ENCODE measurements around the gene FXYD3. TPM values are rescaled to one million over a fixed set of nuclear protein-coding genes. Genes with fewer than 3 reads are reported as not detected.

FXYD3 gene
- total and polyA plus RNA-seq, 2 experiments from 2014 or later: 225 to 542 TPM

DNA sequence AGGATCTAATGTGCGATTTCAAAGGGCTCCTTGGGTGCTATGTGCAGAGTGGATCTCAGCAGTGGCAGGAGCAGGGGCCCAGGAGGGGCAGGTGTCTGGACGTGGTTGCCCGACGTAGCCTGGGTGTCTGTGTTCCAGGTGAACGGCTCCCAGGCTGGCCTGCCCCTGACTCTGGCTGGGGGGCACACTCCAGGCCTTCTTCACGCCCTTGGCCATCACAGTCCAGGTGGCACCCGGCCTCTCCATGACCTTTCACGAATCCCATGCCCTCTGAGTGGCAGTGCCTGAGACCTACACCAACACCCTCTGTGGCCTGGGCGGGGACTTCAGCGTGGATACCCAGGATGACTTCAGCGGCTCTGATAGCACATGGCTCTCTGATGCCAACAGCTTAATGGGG is 11.3 kb upstream of the FXYD3 start:
- Histone ChIP-seq H3K4me2 (no peak overlapping the region), H4K20me1 (ENCODE audit: insufficient read depth, poor library complexity, severe bottlenecking) (no peaks in the 10 kb centered on the region), H3K79me2 (no peaks in the 10 kb centered on the region), H3K4me3 (no peak overlapping the region), H3K36me3 (replicated peaks; ENCODE audit: insufficient read depth, low read depth) (no peaks in the 10 kb centered on the region), H3K27ac (no peak overlapping the region), H3K27me3 (no peaks in the 10 kb centered on the region), H2AFZ (no peak overlapping the region), H3K9me3 (ENCODE audit: low read depth) (no peaks in the 10 kb centered on the region), H3K9me2 (replicated peaks; ENCODE audit: insufficient read depth) (no peaks in the 10 kb centered on the region), H3K4me1 (ENCODE audit: insufficient read depth) (no peaks in the 10 kb centered on the region)
- TF ChIP-seq EZH2 (IDR thresholded peaks at IDR 0.05; ENCODE audit: borderline replicate concordance): no peak
- TF ChIP-seq EZH2phosphoT487 (IDR thresholded peaks at IDR 0.05; ENCODE audit: low read depth, severe bottlenecking, unreplicated experiment): no peak
- TF ChIP-seq, protein P1, sequence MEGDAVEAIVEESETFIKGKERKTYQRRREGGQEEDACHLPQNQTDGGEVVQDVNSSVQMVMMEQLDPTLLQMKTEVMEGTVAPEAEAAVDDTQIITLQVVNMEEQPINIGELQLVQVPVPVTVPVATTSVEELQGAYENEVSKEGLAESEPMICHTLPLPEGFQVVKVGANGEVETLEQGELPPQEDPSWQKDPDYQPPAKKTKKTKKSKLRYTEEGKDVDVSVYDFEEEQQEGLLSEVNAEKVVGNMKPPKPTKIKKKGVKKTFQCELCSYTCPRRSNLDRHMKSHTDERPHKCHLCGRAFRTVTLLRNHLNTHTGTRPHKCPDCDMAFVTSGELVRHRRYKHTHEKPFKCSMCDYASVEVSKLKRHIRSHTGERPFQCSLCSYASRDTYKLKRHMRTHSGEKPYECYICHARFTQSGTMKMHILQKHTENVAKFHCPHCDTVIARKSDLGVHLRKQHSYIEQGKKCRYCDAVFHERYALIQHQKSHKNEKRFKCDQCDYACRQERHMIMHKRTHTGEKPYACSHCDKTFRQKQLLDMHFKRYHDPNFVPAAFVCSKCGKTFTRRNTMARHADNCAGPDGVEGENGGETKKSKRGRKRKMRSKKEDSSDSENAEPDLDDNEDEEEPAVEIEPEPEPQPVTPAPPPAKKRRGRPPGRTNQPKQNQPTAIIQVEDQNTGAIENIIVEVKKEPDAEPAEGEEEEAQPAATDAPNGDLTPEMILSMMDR (IDR thresholded peaks at IDR 0.05; ENCODE audit: poor library complexity): no peak
- 97% methylated on average over 11 of the region's 11 CpGs for WGBS (ENCODE audit: low lambda C conversion rate, missing lambda C conversion rate)
- no peak for DNase-seq (ENCODE audit: low spot score)

GRCh38 chr19:35105047-35105410 is 10.6 kb upstream of the FXYD3 start:
- no peak overlapping the region for H3K27ac ChIP-seq
- no peak overlapping the region for H3K4me2 ChIP-seq
- DNase-seq (ENCODE audit: low spot score): no peak
- no peak overlapping the region for H3K4me3 ChIP-seq
- no peaks in the 10 kb centered on the region for H3K9me3 ChIP-seq (ENCODE audit: low read depth)
- H2AFZ ChIP-seq: no peak overlapping the region
- no peaks in the 10 kb centered on the region for H3K4me1 ChIP-seq (ENCODE audit: insufficient read depth)
- TF ChIP-seq, protein P1 (IDR thresholded peaks at IDR 0.05; ENCODE audit: poor library complexity): no peak
- TF ChIP-seq EZH2 (IDR thresholded peaks at IDR 0.05; ENCODE audit: borderline replicate concordance): no peak
- H3K27me3 ChIP-seq: no peaks in the 10 kb centered on the region
- H3K9me2 ChIP-seq (replicated peaks; ENCODE audit: insufficient read depth): no peaks in the 10 kb centered on the region
- WGBS (ENCODE audit: low lambda C conversion rate, missing lambda C conversion rate): over 99% methylated on average over 6 of the region's 6 CpGs
- H3K36me3 ChIP-seq (replicated peaks; ENCODE audit: insufficient read depth, low read depth): no peaks in the 10 kb centered on the region
- H4K20me1 ChIP-seq (ENCODE audit: insufficient read depth, poor library complexity, severe bottlenecking): no peaks in the 10 kb centered on the region
- H3K79me2 ChIP-seq: no peaks in the 10 kb centered on the region

DNA sequence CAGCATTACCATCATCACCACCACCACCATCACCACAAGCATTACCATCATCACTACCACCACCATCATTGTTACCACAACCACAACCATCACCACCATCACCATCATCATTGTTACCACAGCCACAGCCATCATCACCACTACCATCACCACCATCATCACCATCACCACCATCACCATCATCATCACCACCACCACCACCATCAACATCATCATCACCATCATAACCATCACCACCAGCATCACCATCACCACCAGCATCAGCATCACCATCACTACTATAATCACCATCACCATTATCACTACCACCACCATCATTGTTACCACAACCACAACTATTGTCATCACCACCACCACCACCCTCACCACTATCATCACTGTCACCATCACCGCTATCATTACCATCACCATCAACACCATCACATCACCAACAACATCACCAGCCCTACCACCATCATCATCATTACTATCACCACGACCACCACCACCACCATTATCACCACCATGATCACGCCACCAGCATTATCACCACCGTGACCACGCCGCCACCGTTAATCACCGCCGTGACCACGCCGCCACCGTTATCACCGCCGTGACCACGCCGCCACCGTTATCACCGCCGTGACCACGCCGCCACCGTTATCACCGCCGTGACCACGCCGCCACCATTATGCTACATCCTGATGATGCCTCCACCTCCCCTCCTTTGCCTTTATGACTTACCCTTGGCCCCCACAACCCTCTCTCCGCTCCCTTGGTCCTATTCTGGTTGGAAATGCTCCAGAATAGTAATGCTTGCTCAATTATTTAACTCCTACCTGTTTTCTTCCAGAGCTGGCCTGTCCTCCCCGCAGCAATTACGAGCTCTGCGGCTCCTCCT is 10.0 kb upstream of the FXYD3 start:
- Histone ChIP-seq H2AFZ (no peak overlapping the region), H3K9me3 (ENCODE audit: low read depth) (no peaks in the 10 kb centered on the region), H3K27ac (no peak overlapping the region), H3K4me2 (no peak overlapping the region), H4K20me1 (ENCODE audit: insufficient read depth, poor library complexity, severe bottlenecking) (no peaks in the 10 kb centered on the region), H3K9me2 (replicated peaks; ENCODE audit: insufficient read depth) (no peaks in the 10 kb centered on the region), H3K4me1 (ENCODE audit: insufficient read depth) (no peaks in the 10 kb centered on the region), H3K79me2 (no peaks in the 10 kb centered on the region), H3K27me3 (no peaks in the 10 kb centered on the region), H3K36me3 (replicated peaks; ENCODE audit: insufficient read depth, low read depth) (no peaks in the 10 kb centered on the region), H3K4me3 (no peak overlapping the region)
- TF ChIP-seq EZH2phosphoT487 (IDR thresholded peaks at IDR 0.05; ENCODE audit: low read depth, severe bottlenecking, unreplicated experiment): no peak
- TF ChIP-seq EZH2 (IDR thresholded peaks at IDR 0.05; ENCODE audit: borderline replicate concordance): no peak
- TF ChIP-seq, protein P1 (IDR thresholded peaks at IDR 0.05; ENCODE audit: poor library complexity): no peak
- 91% methylated on average over 25 of the region's 30 CpGs for WGBS (ENCODE audit: low lambda C conversion rate, missing lambda C conversion rate)
- no peak for DNase-seq (ENCODE audit: low spot score)
